GM19467 (cell line): ENCODE data around the gene SLC10A1.
"Not testable (repeated sequence)": the region's sequence is repeated elsewhere in the genome, so short reads cannot be mapped to it uniquely, and the experiment has no call there.

Experiments used
- ATAC-seq: cut with Tn5 transposase; IDR thresholded peaks from one replicate; pipeline ENCODE4 v1.9.1; 2021; ENCODE audit warnings: mild to moderate bottlenecking, moderate library complexity; ENCODE audit not compliant: unreplicated experiment

SLC10A1 gene

DNA sequence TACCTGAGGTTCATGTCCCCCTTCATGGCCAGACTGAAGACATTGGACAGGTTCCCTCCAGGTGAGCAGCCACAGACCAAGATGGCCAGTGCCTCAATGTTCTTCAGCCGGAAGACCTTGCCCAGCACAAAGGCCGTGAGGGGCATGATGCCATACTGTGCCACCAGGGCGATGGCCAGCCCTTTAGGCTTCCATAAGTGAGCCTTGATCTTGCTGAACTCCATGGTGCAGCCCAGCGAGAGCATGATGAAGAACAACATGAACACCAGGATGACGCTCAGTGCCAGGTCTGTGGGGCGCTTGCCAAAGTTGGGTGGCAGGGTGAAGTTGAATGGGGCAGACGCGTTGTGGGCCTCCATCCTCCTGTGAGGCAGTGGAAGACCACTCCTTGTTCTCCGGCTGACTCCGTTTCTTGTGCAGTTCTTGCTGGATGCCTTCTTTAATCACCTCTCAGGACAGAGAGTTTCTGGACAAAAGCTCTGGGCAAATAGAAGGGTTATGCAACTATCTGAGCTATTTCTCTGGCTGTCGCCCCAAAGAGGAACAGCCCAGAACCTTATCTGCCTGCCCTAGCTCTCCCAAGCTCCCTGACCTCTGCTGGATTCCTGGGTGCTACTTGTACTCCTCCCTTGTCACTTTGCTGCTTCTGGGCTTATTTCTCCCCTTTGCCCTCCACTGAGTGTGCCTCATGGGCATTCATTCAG lies at the start of gene SLC10A1:
SLC10A1 (minus strand) TSS at position 445 of the 704 bp plus-strand sequence; CDS start at position 359, 86 bp downstream.
- no peak for ATAC-seq

DNA sequence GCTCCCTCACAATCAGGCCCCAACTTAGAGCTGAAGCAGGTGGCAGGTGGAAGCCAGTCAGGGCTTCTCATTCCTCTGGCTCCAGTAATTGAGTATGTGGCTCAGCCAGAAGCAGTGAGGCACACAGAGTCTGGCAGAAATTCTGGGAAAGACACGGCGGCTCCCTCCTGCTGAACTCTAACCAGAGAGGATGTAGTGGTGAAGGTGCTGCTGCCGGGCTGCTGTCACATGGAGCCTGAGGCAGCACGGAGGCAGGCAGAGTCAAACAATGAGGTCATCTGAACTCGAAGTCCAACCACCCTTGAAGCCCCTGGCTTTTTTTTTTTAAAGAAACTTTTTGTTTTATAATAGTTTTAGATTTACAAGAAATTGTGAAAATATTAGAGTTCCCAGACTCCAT lies 48.7 kb upstream of the SLC10A1 start:
- ATAC-seq = no peak

DNA sequence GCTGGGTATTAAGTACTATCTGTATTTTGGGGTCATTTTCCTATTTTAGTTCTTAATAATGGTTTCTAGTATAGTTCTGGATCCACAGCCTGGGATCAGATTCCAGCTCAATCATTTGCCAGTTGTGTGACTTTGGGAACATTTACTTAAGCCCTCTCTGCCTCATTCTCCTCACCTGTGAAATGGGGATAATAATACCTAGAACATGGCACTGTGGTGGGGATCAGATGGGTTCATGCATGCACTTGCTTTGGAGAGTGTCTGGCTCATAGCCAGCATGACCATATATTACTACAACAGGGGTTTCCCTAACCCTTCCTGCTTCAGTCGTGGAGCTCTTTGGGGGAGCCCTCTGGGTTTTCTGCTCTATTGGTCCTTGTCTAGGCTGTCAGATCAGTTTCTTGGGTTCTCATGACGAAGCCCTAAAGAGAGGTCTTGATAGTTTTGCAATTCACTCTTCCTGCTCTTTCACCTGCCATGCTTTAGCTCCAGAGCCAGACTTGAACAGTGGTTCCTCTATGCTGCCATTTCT lies 48.1 kb upstream of the SLC10A1 start:
- ATAC-seq = no peak

DNA sequence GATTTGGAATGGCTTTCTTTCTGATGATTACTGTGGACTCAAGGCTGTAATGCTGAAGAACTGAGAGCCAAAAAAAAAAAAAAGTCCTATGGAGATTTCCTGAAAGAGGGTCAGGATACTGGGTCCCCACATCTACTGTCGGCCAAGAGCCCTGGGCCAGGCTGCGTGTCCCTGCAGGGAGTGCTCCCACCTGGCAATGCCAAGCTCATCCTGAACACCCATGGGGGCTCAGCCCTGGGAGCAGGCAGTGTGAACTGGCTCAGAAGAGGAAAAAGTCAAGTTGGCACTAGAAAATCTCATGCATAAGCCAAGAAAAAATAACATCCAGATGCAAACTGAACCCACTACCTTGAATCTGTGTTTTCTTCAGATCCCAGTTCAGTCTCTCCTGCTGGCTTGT lies 47.1 kb upstream of the SLC10A1 start:
- ATAC-seq = no peak

DNA sequence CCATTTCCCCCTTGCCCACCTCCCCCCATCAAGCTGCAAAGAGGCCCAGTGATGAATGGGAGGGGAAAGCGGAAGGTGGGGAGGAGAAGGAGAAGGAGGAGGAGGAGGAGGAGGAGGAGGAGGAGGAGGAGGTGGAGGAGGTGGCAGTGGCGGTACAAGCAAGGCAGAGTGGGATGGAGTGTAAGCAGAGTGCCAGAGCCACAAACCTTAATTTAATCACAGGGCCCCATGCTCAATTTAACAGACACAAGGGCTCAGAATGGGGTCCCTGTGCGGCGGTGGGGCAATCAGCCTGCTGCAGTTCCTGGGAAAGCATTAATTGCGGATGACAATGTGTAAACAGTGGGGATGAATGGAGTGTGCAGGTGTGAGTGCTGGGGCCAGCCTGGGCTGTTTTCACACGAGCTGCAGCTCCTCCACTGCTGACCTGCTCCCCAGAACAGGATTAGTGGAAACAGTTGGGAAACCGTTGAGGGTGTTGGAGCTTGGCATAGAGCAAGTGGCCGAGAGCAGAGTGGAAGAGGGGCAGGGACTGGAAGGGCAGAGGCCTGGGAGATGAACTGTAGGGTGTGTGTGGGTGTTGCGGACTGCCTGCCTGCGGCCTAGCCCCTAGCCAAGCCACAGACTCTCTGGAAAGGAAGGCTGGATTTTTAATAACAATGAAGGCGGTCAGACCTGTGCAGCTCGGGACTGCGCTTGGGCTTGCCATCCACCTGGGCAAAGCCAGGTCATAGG lies 45.8 kb upstream of the SLC10A1 start:
- ATAC-seq = no peak

DNA sequence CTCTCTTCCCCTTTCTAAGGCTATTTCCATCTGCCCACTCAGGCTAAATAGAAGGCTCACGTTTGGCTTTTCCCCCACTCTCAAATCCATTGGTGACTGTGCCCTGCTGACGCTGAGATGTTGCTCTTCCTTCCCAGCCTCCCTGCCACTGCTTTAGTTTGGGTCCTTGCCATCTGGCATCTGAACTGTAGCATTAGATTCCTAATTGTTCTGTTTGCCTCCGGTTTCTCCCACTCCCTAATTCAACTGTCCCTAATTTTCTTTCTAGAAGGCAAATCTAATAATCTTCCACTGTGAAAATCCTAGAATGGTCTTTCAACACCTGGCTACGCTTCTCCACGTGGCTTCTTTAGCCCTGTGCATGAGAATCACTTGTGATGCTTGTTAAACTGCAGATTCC lies 44.6 kb upstream of the SLC10A1 start:
- no peak for ATAC-seq

DNA sequence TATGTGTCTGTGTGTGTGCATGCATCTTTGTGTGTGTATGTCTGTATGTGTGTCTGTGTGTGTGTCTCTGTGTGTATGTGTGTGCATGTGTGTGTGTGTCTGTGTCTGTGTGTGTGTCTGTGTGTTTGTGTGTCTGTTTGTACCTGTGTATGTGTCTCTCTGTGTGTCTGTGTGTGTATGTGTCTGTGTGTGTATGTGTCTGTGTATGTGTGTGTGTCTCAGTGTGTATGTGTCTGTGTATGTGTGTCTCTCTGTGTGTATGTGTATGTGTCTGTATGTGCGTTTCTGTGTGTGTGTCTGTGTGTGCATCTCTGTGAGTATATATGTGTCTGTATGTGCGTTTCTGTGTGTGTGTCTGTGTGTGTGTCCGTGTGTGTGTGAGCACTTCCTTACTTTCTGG lies 42.6 kb upstream of the SLC10A1 start:
- no peak for ATAC-seq

DNA sequence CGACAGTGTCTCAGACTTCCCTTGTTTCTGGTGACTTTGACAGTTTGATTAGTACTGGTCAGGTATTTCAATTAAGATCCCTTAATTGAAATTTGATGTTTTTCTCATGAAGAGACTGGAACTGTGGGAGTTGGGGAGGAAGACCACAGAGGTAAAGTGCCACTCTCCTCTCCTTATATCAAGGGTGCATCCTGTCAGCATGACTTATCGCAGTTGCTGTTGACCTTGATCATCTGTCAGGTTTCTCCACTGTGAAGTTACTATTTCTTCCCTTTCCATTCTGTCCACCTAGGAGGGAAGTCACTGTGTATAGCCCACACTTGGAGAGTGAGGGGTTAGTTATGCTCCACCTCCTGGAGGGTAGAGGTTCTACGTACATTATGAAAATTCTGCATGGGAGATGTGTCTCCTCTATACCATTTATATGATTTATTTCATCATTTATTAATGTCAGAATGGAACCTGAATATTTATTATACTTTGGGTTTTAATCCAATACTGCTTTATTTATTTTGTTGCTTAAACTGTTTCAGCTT lies 41.9 kb upstream of the SLC10A1 start:
- ATAC-seq = no peak

DNA sequence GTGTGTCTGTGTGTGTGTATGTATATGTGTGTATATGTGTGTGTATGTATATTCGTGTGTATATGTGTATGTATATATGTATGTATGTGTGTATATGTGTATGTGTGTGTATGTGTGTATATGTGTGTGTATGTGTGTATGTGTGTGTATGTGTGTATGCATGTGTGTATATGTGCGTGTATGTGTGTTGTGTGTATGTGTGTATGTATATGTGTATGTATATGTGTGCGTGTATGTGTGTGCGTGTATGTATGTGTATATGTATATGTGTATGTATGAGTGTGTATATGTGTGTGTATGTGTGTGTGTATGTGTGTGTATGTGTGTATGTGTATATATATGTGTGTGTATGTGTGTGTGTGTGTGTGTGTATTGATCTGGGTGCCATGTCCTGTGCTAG lies 31.8 kb upstream of the SLC10A1 start:
- ATAC-seq = no peak

DNA sequence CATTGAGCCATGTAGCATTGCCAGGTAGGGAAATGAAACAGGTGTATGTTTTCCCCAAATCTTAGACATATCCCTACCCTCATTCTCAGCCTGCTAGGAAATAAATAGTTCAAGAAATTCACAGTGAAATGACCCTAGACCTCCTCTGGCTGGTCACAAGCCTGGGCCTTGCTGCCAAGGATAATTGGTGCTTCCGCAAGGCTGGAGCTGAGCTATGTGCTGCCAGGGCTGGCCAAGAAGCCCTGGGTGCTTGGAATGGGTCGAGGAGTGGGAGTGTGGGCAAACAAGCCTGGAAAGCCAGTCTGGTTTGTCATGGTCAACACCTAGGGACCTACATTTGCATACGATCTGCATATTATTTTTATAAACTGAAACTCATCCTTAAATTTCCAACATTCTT lies 31.3 kb upstream of the SLC10A1 start:
- ATAC-seq = no peak

DNA sequence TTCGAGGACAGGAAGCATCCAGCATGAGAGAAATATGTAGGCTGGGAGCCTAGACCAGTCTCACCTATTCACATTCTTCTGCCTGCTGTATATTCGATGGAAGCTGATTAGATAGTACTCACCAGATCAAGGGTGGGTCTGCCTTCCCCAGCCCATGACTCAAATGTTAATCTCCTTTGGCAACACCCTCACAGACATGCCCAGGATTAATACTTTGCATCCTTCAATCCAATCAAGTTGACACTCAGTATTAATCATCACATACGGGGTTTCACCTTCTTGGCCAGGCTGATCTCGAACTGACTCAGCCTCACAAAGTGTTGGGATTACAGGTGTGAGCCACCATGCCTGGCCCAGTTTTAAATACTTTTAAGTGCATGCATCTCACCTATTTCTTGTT lies 30.5 kb upstream of the SLC10A1 start:
- no peak for ATAC-seq

DNA sequence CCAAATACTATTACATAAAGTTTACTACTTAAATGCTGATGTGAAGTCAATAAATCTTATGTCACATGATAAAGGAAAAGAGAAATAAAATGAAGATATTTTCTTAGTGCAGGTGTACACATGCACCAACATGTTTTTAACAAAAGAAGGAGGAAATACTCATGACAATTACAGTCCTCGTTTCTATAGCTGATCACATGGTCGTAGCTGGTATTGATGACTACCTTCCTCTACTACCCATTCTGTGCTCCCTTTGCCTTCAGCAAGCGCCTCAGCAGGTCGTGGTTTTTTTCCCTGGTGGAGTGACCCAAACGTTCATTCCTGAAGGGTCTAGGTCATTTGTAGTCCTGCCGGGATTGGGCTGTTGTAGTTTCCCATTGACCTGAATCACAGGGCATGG lies 25.4 kb upstream of the SLC10A1 start:
- no peak for ATAC-seq

DNA sequence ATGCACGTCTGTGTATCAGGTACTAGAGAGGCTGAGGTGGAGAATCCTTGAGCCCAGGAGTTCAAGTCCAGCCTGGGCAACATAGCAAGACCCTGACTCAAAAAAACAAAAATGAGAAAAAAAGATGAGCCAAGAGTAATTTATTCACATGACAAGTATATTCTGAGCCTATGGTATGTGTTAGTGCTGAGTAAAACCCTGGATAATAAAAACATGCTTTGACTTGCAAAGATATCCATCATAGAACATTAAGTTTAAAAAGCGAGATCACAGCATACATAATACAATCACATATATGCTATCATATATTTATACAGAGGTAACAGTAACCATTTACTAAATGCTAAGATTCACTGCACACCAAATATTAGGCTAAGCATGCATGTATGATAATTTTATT lies 23.9 kb upstream of the SLC10A1 start:
- no peak for ATAC-seq

DNA sequence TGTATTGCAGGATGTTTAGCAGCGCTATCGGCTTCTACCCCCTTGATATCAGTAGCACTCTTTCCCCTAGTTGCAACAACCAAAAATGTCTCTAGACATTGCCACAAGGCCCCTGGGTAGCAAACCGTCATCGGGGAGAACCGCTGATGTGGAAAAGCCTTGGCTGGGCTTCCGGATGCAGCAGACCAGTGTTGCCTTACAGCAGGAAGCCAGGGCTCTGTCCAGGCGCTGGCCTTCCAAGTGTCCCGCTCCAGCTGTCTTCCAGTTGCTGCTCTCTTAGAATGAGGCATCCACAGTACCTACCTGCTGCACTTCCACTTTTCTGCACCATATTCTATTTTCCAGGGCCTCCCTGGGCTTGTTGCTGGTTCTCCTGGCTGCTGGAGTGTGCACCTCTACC lies 22.6 kb upstream of the SLC10A1 start:
- ATAC-seq = no peak

DNA sequence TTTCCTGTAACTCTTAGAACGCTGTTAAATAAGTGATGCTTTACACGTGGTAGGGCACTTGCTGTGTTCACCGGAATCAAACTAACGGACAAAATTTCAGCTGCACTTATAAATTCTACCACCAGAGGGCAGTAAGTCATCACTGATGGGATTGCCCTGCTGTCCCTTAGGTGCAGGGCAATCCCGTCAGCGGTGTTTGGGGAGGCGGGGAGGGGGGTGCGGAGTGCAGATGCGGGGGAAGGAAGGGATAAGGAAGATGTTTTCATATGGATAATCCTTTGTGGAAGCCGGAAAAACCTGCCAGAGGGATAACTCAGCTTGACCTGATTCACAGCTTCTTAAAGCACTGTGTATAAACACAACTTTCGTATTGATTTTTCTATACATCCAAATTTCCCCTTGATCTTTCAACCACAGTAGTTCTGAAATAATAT lies 21.7 kb upstream of the SLC10A1 start:
- ATAC-seq = no peak

DNA sequence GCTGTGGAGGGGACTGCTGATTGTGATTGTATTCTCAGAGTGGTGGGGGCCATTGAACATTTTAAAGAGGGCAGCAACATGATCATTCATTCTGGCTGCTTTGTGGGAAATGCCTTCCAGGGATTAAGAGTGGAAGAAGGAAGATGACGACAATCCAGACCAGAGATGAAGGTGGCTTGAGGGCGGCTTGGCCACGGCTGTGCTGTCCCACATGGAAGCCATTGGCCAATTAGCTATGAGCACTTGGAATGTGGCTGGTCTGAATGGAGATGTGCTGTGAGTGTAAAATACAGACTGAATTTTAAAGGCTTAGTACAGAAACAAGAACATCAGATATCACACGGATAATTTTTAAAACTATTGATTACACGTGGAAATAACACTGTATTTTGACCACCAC lies 19.2 kb upstream of the SLC10A1 start:
- no peak for ATAC-seq

DNA sequence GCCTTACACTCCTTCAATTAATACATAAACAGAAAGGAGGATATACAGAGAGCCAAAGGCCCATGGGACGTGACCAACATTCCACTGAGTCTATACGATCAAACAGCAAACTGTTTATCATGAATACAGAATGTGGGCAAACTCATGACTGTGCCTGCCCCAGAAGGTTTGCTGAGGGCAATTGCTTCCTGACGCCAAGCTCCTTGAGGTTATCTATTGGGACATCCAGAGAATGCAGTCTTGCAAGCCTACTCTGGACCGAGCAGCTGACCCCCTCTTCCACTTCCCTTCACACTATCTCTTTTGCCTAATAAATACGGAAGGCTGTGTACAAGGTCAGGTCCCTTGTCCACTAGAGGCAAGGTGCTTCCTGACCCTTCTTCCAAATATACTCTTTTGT lies 18.5 kb upstream of the SLC10A1 start:
- no peak for ATAC-seq

DNA sequence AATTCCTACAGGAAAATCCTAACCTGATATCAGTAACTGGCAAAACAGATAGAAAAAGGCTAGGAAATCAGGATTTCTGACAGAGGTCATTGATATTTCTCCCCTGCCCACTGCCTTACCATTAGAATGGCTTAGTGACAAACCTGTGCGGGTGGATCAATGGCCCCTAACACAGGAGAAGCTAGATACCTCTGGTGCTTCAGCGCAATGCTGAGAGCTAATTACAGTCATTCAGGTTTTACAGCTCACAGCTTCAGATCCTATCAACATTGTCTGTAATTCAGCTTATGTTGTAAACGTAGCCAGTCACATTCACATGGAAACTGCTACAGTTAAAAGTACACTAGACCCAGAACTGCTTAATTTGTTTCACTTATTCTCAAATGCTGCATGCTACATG lies 17.4 kb upstream of the SLC10A1 start:
- ATAC-seq = no peak

DNA sequence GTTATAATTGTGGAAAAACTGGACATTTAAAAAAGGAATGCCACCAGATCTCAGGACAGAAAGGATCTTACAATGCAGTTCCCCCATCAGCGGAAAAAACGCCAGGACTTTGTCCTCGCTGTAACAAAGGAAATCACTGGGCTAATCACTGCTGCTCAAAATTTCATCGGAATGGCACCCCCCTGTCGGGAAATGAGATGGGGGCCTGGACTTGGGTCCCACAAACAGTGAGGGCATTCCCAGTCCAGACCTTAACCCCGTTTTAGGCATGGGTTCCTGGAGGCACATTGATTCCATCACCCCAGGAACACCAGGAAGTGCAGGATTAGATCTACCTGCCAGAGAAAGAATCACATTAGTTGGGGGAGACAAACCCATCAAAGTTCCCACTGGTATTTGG lies 16.3 kb upstream of the SLC10A1 start:
- not testable (repeated sequence) for ATAC-seq

DNA sequence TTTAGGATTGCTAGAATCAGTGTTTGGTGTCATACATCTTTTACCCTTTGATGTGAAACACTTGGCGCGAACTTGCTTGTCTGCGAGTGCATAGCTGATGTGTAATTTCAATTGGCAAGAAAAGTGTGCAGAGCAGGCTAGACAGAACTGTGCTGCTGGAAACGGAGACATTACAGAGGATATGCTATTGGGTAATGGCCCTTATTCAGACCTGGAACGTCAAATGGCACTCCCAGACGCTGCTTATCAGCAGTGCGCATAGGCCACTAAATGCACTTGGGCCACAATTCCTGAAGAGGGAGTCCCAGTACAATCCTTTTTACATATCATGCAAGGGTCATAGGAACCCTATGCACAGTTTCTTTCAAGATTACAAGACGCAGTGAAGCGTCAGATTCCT lies 15.7 kb upstream of the SLC10A1 start:
- ATAC-seq = no peak

DNA sequence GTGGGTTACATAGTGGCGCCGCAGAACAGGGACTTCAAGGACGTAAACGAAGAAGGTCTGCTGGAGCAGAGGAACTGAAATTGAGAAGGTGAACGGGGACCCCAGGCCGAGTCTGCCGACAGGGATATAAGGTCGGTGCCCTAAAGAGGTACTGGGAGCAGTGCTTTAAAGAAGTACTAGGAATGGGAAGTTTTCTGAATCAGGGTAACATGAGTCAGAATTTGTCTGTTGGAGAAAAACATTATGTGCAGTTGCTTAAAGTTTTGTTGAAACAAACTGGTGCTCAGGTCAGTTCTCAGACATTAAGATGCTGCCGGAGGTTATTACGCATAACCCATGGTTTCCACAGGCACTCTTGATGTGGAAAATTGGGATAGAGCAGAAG lies 14.8 kb upstream of the SLC10A1 start:
- ATAC-seq = no peak

DNA sequence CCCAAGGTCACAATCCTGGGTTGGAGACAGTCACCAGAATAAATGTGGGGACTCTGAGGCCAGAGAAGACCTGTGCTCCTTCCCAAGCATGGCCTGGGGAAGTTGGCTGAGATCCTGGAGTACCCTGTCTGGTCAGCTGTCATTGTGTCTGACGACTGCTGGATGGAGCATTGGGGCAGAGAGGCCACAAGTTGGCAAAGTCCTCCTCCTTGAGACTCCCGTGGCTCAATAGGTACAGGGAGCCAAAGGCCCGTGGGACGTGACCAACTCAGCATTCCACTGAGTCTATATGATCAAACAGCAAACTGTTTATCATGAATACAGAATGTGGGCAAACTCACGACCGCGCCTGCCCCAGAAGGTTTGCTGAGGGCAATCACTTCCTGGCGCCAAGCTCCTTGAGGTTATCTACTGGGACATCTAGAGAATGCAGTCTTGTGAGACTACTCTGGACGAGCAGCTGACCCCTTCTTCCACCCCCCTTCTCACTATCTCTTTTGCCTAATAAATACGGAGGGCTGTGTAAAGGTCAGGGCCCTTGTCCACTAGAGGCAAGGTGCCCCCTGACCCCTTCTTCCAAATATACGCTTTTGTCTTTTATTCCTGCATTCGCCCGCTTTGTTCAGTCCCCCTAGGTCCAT lies 14.3 kb upstream of the SLC10A1 start:
- no peak for ATAC-seq
